SK-N-MC (cell line): Measurements from ENCODE around the gene MACROD2.

Experiments used
- DNase-seq: peaks from one replicate; pipeline ENCODE4 v3.0.0-alpha.2; 2011; ENCODE audit warnings: low read depth, low spot score
- H3K27ac ChIP-seq: fragments of 200-600 bp; sonication (generic); 2 replicates; pipeline ENCODE4 v1.5.1; 2016; ENCODE audit warnings: mixed run types
- H3K36me3 ChIP-seq: fragments of 200-600 bp; sonication (generic); 2 replicates; pipeline ENCODE4 v1.6.1; 2017; ENCODE audit warnings: antibody characterized with exemption, low read length, mixed read lengths; ENCODE audit not compliant: insufficient read depth
- H3K4me3 ChIP-seq: fragments of 200-600 bp; sonication (generic); 2 replicates; pipeline ENCODE4 v1.5.1; 2016
- H3K9ac ChIP-seq: fragments of 200-600 bp; sonication (generic); 2 replicates; pipeline ENCODE4 v1.8.0; 2017; ENCODE audit warnings: mixed run types, mixed read lengths; ENCODE audit not compliant: insufficient read length
- H3K9me3 ChIP-seq: fragments of 200-600 bp; sonication (generic); 2 replicates; pipeline ENCODE4 v1.6.1; 2017; ENCODE audit warnings: low read depth, mild to moderate bottlenecking, antibody characterized with exemption, low read length, moderate library complexity, mixed read lengths
- EZH2 ChIP-seq: fragments of 200-600 bp; sonication (generic); IDR thresholded peaks from one replicate; pipeline ENCODE4 v1.6.1; 2017; ENCODE audit warnings: antibody characterized with exemption
- FOXP2 ChIP-seq: optimal IDR thresholded peaks from 2 replicates; pipeline ENCODE3; 2011; ENCODE audit warnings: mild to moderate bottlenecking, moderate library complexity; ENCODE audit not compliant: insufficient read depth; ENCODE audit errors: extremely low read length, control extremely low read depth
- POLR2AphosphoS5 ChIP-seq: IDR thresholded peaks from 2 replicates; pipeline ENCODE4 v1.6.1; 2012; ENCODE audit warnings: mild to moderate bottlenecking, low read depth, low read length, borderline replicate concordance

The MACROD2 gene

GRCh38 chr20:15302075-15302474, 1306.8 kb downstream of the MACROD2 start:
- Histone ChIP-seq H3K9me3 (no peaks in the 10 kb centered on the region), H3K36me3 (no peaks in the 10 kb centered on the region), H3K4me3 (no peak overlapping the region), H3K27ac (no peak overlapping the region), H3K9ac (no peak overlapping the region)
- TF ChIP-seq FOXP2 = no peak
- TF ChIP-seq EZH2 = no peak
- no peak for TF ChIP-seq POLR2AphosphoS5
- DNase-seq = no peak

GRCh38 chr20:15310361-15310760, 1315.0 kb downstream of the MACROD2 start:
- no peak overlapping the region for H3K4me3 ChIP-seq
- no peaks in the 10 kb centered on the region for H3K9me3 ChIP-seq
- H3K27ac ChIP-seq = no peak overlapping the region
- DNase-seq = no peak
- H3K36me3 ChIP-seq = no peaks in the 10 kb centered on the region
- TF ChIP-seq FOXP2 (no peak), EZH2 (no peak), POLR2AphosphoS5 (no peak)
- H3K9ac ChIP-seq = no peak overlapping the region

- DNase-seq = no peak
- Histone ChIP-seq H3K9ac (no peak overlapping the region), H3K36me3 (no peaks in the 10 kb centered on the region), H3K4me3 (no peak overlapping the region), H3K9me3 (no peaks in the 10 kb centered on the region), H3K27ac (no peak overlapping the region)
- TF ChIP-seq FOXP2 (no peak), POLR2AphosphoS5 (no peak), EZH2 (no peak)
Measured at GRCh38 chr20:15316556-15316955, 1321.2 kb downstream of the MACROD2 start.

- H3K4me3 ChIP-seq = no peak overlapping the region
- H3K9ac ChIP-seq = no peak overlapping the region
- H3K27ac ChIP-seq = no peak overlapping the region
- H3K9me3 ChIP-seq = no peaks in the 10 kb centered on the region
- TF ChIP-seq FOXP2 (no peak), POLR2AphosphoS5 (no peak), EZH2 (no peak)
- H3K36me3 ChIP-seq = no peaks in the 10 kb centered on the region
- DNase-seq = no peak
Measured at GRCh38 chr20:15317546-15318232, 1322.4 kb downstream of the MACROD2 start.

GRCh38 chr20:15318682-15319081, 1323.4 kb downstream of the MACROD2 start:
- H3K9me3 ChIP-seq = no peaks in the 10 kb centered on the region
- no peak for DNase-seq
- no peak overlapping the region for H3K27ac ChIP-seq
- no peak overlapping the region for H3K9ac ChIP-seq
- no peaks in the 10 kb centered on the region for H3K36me3 ChIP-seq
- H3K4me3 ChIP-seq = no peak overlapping the region
- TF ChIP-seq FOXP2 (no peak), EZH2 (no peak), POLR2AphosphoS5 (no peak)

GRCh38 chr20:15319439-15319838, 1324.1 kb downstream of the MACROD2 start:
- Histone ChIP-seq H3K4me3 (no peak overlapping the region), H3K36me3 (no peaks in the 10 kb centered on the region), H3K9ac (no peak overlapping the region), H3K27ac (no peak overlapping the region), H3K9me3 (no peaks in the 10 kb centered on the region)
- TF ChIP-seq FOXP2 = no peak
- TF ChIP-seq EZH2 = no peak
- no peak for TF ChIP-seq POLR2AphosphoS5
- no peak for DNase-seq

GRCh38 chr20:15320941-15321340, 1325.6 kb downstream of the MACROD2 start:
- no peak for DNase-seq
- H3K27ac ChIP-seq = no peak overlapping the region
- H3K9ac ChIP-seq = no peak overlapping the region
- no peak overlapping the region for H3K4me3 ChIP-seq
- TF ChIP-seq POLR2AphosphoS5 (no peak), FOXP2 (no peak), EZH2 (no peak)
- H3K36me3 ChIP-seq = no peaks in the 10 kb centered on the region
- no peaks in the 10 kb centered on the region for H3K9me3 ChIP-seq

GRCh38 chr20:15327123-15327522, 1331.8 kb downstream of the MACROD2 start:
- no peaks in the 10 kb centered on the region for H3K9me3 ChIP-seq
- no peak for DNase-seq
- H3K27ac ChIP-seq = no peak overlapping the region
- no peak for TF ChIP-seq FOXP2
- no peak for TF ChIP-seq EZH2
- TF ChIP-seq POLR2AphosphoS5 = no peak
- H3K36me3 ChIP-seq = no peaks in the 10 kb centered on the region
- no peak overlapping the region for H3K9ac ChIP-seq
- H3K4me3 ChIP-seq = no peak overlapping the region

- no peaks in the 10 kb centered on the region for H3K36me3 ChIP-seq
- no peak overlapping the region for H3K4me3 ChIP-seq
- no peak for DNase-seq
- no peak for TF ChIP-seq FOXP2
- TF ChIP-seq EZH2 = no peak
- no peak for TF ChIP-seq POLR2AphosphoS5
- no peak overlapping the region for H3K27ac ChIP-seq
- H3K9ac ChIP-seq = no peak overlapping the region
- H3K9me3 ChIP-seq = no peaks in the 10 kb centered on the region
Measured at GRCh38 chr20:15328084-15328483, 1332.8 kb downstream of the MACROD2 start.
